ENCODE results near the gene EFNA2. TPM values are rescaled to one million over a fixed set of nuclear protein-coding genes. Genes with fewer than 3 reads are reported as not detected.

EFNA2 gene
- total RNA-seq, 4 donors from 2014 or later: not detected

- in situ Hi-C loops (cut with MboI; ENCODE audit: low sequenced_read_pairs in 4 of 4) (no loop called here), intact Hi-C loops (cut with DNase I; ENCODE audit: low total_unique reads) (loop anchor here (2.0 to 10.0 kb wide), 2 partner anchors 81 to 479 kb away; partner anchors contain the start of gene PTBP1)
- H3K9me3 ChIP-seq: no peaks in the 10 kb centered on the region
- ATAC-seq: no peak
- TF ChIP-seq POLR2A (IDR thresholded peaks at IDR 0.05) (no peak), CTCF (IDR thresholded peaks at IDR 0.05 in 4 of 5, conservative IDR thresholded peaks at IDR 0.05 in 1 of 5) (no peak)
- H3K36me3 ChIP-seq: peaks cover 0 to 59% of the 10 kb centered on the region in 2 donors
- DNase-seq: peak in 1 of 2 donors; percentile 67
- no peaks in the 10 kb centered on the region for H3K27me3 ChIP-seq
- peaks cover 56 to 63% of the 10 kb centered on the region in 2 donors for H3K4me1 ChIP-seq
- H3K27ac ChIP-seq: peak overlapping the region; percentile 92 to 99 (median 98)
- H3K4me3 ChIP-seq: peak overlapping the region; percentile 56 to 82 (median 70)
Measured at GRCh38 chr19:1274081-1274851, 11.4 kb upstream of the EFNA2 start.

- Histone ChIP-seq H3K27ac (peak overlapping the region; percentile 92 to 99 (median 98)), H3K9me3 (no peaks in the 10 kb centered on the region), H3K27me3 (no peaks in the 10 kb centered on the region), H3K4me3 (peak overlapping the region; percentile 56 to 82 (median 70)), H3K4me1 (peaks cover 57 to 63% of the 10 kb centered on the region in 2 donors), H3K36me3 (peaks cover 0 to 61% of the 10 kb centered on the region in 2 donors)
- ATAC-seq: no peak
- no peak for DNase-seq
- TF ChIP-seq POLR2A (IDR thresholded peaks at IDR 0.05): no peak
- no peak for TF ChIP-seq CTCF (IDR thresholded peaks at IDR 0.05 in 4 of 5, conservative IDR thresholded peaks at IDR 0.05 in 1 of 5)
- intact Hi-C loops (cut with DNase I; ENCODE audit: low total_unique reads): loop anchor here (2.0 to 10.0 kb wide), 4 partner anchors 80 to 480 kb away; partner anchors contain the start of genes ADAMTSL5, GAMT and PTBP1
- in situ Hi-C loops (cut with MboI; ENCODE audit: low sequenced_read_pairs in 4 of 4): no loop called here
Measured at GRCh38 chr19:1274852-1275259, 10.8 kb upstream of the EFNA2 start.

GRCh38 chr19:1275260-1275975 lies 10.3 kb upstream of the EFNA2 start, which contains the start of gene FAM174C:
TSS of gene FAM174C (plus strand) at chr19:1275530. CDS start at chr19:1275550, 20 bp downstream.
- peak; percentile 80 to 91 for TF ChIP-seq POLR2A (IDR thresholded peaks at IDR 0.05)
- TF ChIP-seq CTCF (IDR thresholded peaks at IDR 0.05 in 4 of 5, conservative IDR thresholded peaks at IDR 0.05 in 1 of 5): peak in 2 of 5 experiments; percentile 7 to 28
- ATAC-seq (peak; percentile 74 to 80), DNase-seq (peak; percentile 93 to 96)
- H3K9me3 ChIP-seq: no peaks in the 10 kb centered on the region
- in situ Hi-C loops (cut with MboI; ENCODE audit: low sequenced_read_pairs in 4 of 4) (no loop called here), intact Hi-C loops (cut with DNase I; ENCODE audit: low total_unique reads) (loop anchor here (2.0 to 10.0 kb wide), 4 partner anchors 79 to 481 kb away; partner anchors contain the start of genes ADAMTSL5, GAMT and PTBP1)
- peaks cover 57 to 58% of the 10 kb centered on the region in 2 donors for H3K4me1 ChIP-seq
- H3K36me3 ChIP-seq: peaks cover 0 to 61% of the 10 kb centered on the region in 2 donors
- H3K4me3 ChIP-seq: peak within 1 kb of the TSS; percentile 68 to 83 (median 76)
- H3K27me3 ChIP-seq: no peaks in the 10 kb centered on the region
- peak within 1 kb of the TSS; percentile 92 to 99 (median 98) for H3K27ac ChIP-seq

- no peak for ATAC-seq
- H3K4me1 ChIP-seq: peaks cover 50 to 51% of the 10 kb centered on the region in 2 donors
- peak overlapping the region; percentile 68 to 83 (median 76) for H3K4me3 ChIP-seq
- intact Hi-C loops (cut with DNase I; ENCODE audit: low total_unique reads): loop anchor here (2.0 to 10.0 kb wide), 4 partner anchors 79 to 481 kb away; partner anchors contain the start of genes ADAMTSL5, GAMT and PTBP1
- in situ Hi-C loops (cut with MboI; ENCODE audit: low sequenced_read_pairs in 4 of 4): no loop called here
- peaks cover 0 to 57% of the 10 kb centered on the region in 2 donors for H3K36me3 ChIP-seq
- no peaks in the 10 kb centered on the region for H3K27me3 ChIP-seq
- H3K27ac ChIP-seq: peak overlapping the region; percentile 92 to 99 (median 98)
- H3K9me3 ChIP-seq: no peaks in the 10 kb centered on the region
- no peak for DNase-seq
- TF ChIP-seq POLR2A (IDR thresholded peaks at IDR 0.05) (peak in 1 of 2 donors; percentile 66), CTCF (IDR thresholded peaks at IDR 0.05 in 4 of 5, conservative IDR thresholded peaks at IDR 0.05 in 1 of 5) (no peak)
Measured at GRCh38 chr19:1275976-1276627, 9.6 kb upstream of the EFNA2 start.

Measured in gastrocnemius medialis (tissue), 4 donors.